HepG2 (cell line): ENCODE measurements around the gene YPEL3. TPM values are rescaled to one million over a fixed set of nuclear protein-coding genes. Genes with fewer than 3 reads are reported as not detected.

ENCODE experiments used
- BRD4 ChIP-seq: sonication (generic); formaldehyde crosslinking; IDR thresholded peaks from 2 replicates; pipeline ENCODE4 v1.4.0; 2020; ENCODE audit warnings: missing genetic modification reagents
- CHD4 ChIP-seq: fragments of 200-600 bp; sonication (generic); IDR thresholded peaks from 2 replicates; pipeline ENCODE4 v1.7.0; 2017; ENCODE audit warnings: mild to moderate bottlenecking, low read length, borderline replicate concordance
- DMAP1 ChIP-seq: IDR thresholded peaks from 2 replicates; pipeline ENCODE4 v1.6.1; 2016
- DRAP1 ChIP-seq: IDR thresholded peaks from 2 replicates; pipeline ENCODE4 v1.6.1; 2016; ENCODE audit warnings: missing genetic modification reagents, missing compliant biosample characterization
- MATR3 ChIP-seq: sonication (generic); formaldehyde crosslinking; IDR thresholded peaks from 2 replicates; pipeline ENCODE4 v1.4.0; 2020; ENCODE audit warnings: missing genetic modification reagents
- RELA ChIP-seq: sonication (generic); formaldehyde crosslinking; IDR thresholded peaks from 2 replicates; pipeline ENCODE4 v1.4.0; 2020; ENCODE audit warnings: missing genetic modification reagents
- TEF ChIP-seq: sonication (generic); formaldehyde crosslinking; IDR thresholded peaks from 2 replicates; pipeline ENCODE4 v1.5.0; 2020; ENCODE audit warnings: missing genetic modification reagents
- ZBTB7B ChIP-seq: sonication (generic); formaldehyde crosslinking; IDR thresholded peaks from 2 replicates; pipeline ENCODE4 v1.4.0; 2020; ENCODE audit warnings: missing genetic modification reagents
- ZNF121 ChIP-seq: sonication (generic); formaldehyde crosslinking; IDR thresholded peaks from 2 replicates; pipeline ENCODE4 v1.5.0; 2020; ENCODE audit warnings: mild to moderate bottlenecking, missing genetic modification reagents
- ZNF263 ChIP-seq: sonication (generic); formaldehyde crosslinking; IDR thresholded peaks from 2 replicates; pipeline ENCODE4 v1.4.0; 2020; ENCODE audit warnings: missing genetic modification reagents
- ZNF329 ChIP-seq: sonication (generic); formaldehyde crosslinking; IDR thresholded peaks from 2 replicates; pipeline ENCODE4 v1.9.0; 2021; ENCODE audit warnings: low read depth, mild to moderate bottlenecking, missing genetic modification reagents
- ZNF333 ChIP-seq: sonication (generic); formaldehyde crosslinking; IDR thresholded peaks from 2 replicates; pipeline ENCODE4 v1.4.0; 2020; ENCODE audit warnings: mild to moderate bottlenecking, missing genetic modification reagents, borderline replicate concordance
- ZNF543 ChIP-seq: sonication (generic); formaldehyde crosslinking; IDR thresholded peaks from 2 replicates; pipeline ENCODE4 v1.4.0; 2020; ENCODE audit warnings: mild to moderate bottlenecking, missing genetic modification reagents
- ZNF777 ChIP-seq: sonication (generic); formaldehyde crosslinking; IDR thresholded peaks from 2 replicates; pipeline ENCODE4 v1.4.0; 2020; ENCODE audit warnings: missing genetic modification reagents
- polyA plus RNA-seq, 8 experiments: library from polyadenylated mRNA; depleted of rRNA in 3 of 8; stranded (reverse) in 7 of 8; unstranded in 1 of 8; fragments of >200 nt; fragmentation: Illumina TruSeq in 4 of 8; extraction: Trizol in 4 of 8; gene quantifications; 2 replicates each; pipeline versions ENCODE4 v1.2.1 to v1.2.3, GENCODE V29; 2011 to 2016; ENCODE audit warnings: low read depth in 4 of 8, missing spikeins in 1 of 8, mixed read lengths in 1 of 8; ENCODE audit not compliant: insufficient read depth in 1 of 8
- total RNA-seq, 5 experiments: library from RNA; depleted of rRNA; stranded (reverse); fragments of >200 nt; fragmentation: Illumina TruSeq; extraction: Trizol; gene quantifications; 2 replicates each; pipeline ENCODE4 v1.2.3, GENCODE V29; 2016; ENCODE audit warnings: low read depth in 1 of 5
- TF ChIP-seq, protein P1 (sequence below): IDR thresholded peaks from 2 replicates; pipeline ENCODE4 v1.6.1; 2016; ENCODE audit warnings: low read depth, missing genetic modification reagents, missing compliant biosample characterization
- TF ChIP-seq, protein P2 (sequence below): sonication (generic); formaldehyde crosslinking; IDR thresholded peaks from 2 replicates; pipeline ENCODE4 v1.5.0; 2020; ENCODE audit warnings: missing genetic modification reagents, mild to moderate bottlenecking, borderline replicate concordance
- TF ChIP-seq, protein P3 (sequence below): sonication (generic); formaldehyde crosslinking; IDR thresholded peaks from 2 replicates; pipeline ENCODE4 v1.5.0; 2020; ENCODE audit warnings: mild to moderate bottlenecking, missing genetic modification reagents, borderline replicate concordance
- TF ChIP-seq, protein P4 (sequence below): sonication (generic); formaldehyde crosslinking; IDR thresholded peaks from 2 replicates; pipeline ENCODE4 v1.5.1; 2020; ENCODE audit warnings: missing genetic modification reagents, mild to moderate bottlenecking, borderline replicate concordance

Gene YPEL3
- total and polyA plus RNA-seq, 2 of the 13 experiments (the other 11 are each of a cell fraction or from before 2014, with no cell fraction given): 5.4 to 47.0 TPM

DNA sequence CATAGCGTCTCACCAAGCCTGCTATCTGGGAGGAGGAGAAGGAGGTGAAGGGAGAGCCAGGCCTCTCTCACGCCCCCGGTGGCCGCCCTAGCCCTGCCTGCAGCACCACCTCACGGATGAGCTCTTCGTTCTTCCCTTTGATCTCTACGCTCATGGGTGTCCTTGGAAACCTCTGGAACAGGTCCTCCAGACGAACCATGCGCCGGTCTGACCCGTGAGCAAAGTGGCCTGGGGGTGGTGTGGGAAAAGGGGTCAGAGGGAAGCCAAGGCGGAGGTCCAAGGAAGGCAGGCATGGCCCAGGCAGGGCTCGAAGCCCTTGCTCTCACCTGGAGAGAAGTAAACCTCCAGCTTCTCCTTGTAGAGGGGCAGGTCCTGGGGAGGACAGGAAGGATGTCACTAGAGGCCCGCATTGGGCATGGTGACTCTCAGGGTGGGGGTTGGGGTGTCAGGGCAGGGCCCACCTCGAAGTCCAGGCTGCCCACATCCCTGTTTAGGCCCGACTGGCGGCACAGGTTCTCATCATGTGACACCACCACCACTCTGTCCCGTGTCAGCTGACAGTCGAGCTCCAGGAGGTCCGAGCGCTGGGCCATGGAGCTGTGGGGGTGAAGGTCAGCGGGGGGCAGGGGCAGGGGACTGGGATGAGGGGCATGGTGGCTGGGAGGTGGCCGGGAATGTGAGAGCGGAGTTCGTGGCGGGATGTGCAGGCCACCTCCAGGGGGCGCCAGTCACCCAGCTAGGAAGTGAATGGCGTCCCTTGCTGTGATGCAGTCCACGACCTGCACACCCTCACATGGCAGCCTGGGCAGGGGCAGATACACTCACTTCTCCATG, 16.4 kb upstream of the YPEL3 start (continued):
- TF ChIP-seq, protein P1, sequence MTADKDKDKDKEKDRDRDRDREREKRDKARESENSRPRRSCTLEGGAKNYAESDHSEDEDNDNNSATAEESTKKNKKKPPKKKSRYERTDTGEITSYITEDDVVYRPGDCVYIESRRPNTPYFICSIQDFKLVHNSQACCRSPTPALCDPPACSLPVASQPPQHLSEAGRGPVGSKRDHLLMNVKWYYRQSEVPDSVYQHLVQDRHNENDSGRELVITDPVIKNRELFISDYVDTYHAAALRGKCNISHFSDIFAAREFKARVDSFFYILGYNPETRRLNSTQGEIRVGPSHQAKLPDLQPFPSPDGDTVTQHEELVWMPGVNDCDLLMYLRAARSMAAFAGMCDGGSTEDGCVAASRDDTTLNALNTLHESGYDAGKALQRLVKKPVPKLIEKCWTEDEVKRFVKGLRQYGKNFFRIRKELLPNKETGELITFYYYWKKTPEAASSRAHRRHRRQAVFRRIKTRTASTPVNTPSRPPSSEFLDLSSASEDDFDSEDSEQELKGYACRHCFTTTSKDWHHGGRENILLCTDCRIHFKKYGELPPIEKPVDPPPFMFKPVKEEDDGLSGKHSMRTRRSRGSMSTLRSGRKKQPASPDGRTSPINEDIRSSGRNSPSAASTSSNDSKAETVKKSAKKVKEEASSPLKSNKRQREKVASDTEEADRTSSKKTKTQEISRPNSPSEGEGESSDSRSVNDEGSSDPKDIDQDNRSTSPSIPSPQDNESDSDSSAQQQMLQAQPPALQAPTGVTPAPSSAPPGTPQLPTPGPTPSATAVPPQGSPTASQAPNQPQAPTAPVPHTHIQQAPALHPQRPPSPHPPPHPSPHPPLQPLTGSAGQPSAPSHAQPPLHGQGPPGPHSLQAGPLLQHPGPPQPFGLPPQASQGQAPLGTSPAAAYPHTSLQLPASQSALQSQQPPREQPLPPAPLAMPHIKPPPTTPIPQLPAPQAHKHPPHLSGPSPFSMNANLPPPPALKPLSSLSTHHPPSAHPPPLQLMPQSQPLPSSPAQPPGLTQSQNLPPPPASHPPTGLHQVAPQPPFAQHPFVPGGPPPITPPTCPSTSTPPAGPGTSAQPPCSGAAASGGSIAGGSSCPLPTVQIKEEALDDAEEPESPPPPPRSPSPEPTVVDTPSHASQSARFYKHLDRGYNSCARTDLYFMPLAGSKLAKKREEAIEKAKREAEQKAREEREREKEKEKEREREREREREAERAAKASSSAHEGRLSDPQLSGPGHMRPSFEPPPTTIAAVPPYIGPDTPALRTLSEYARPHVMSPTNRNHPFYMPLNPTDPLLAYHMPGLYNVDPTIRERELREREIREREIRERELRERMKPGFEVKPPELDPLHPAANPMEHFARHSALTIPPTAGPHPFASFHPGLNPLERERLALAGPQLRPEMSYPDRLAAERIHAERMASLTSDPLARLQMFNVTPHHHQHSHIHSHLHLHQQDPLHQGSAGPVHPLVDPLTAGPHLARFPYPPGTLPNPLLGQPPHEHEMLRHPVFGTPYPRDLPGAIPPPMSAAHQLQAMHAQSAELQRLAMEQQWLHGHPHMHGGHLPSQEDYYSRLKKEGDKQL (CRISPR knock-in tag): 0 out of 2 replicates have a peak, but pooled peaks have one; percentile 19
- TF ChIP-seq ZNF263 (CRISPR knock-in tag) (peak; percentile 82), DRAP1 (peak; percentile 28; the same call in 1 of the 2 replicates), ZNF121 (CRISPR knock-in tag) (peak; percentile 77; the same call in 1 of the 2 replicates), BRD4 (peak; percentile 73), MATR3 (no peak), ZBTB7B (CRISPR knock-in tag) (peak; percentile 72), RELA (CRISPR knock-in tag) (no peak), ZNF333 (CRISPR knock-in tag) (peak; percentile 97), DMAP1 (CRISPR knock-in tag) (peak; percentile 66), ZNF543 (peak; percentile 46; the same call in 1 of the 2 replicates), TEF (CRISPR knock-in tag) (no peak), CHD4 (no peak), ZNF777 (CRISPR knock-in tag) (peak; percentile 48; the same call in 1 of the 2 replicates), ZNF329 (CRISPR knock-in tag) (no peak)
- TF ChIP-seq, protein P2, sequence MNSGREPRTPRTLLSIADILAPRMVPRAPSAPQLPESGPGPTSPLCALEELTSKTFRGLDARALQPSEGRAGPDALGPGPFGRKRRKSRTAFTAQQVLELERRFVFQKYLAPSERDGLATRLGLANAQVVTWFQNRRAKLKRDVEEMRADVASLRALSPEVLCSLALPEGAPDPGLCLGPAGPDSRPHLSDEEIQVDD (CRISPR knock-in tag): peak; percentile 84; the same call in 1 of the 2 replicates
- TF ChIP-seq, protein P3, sequence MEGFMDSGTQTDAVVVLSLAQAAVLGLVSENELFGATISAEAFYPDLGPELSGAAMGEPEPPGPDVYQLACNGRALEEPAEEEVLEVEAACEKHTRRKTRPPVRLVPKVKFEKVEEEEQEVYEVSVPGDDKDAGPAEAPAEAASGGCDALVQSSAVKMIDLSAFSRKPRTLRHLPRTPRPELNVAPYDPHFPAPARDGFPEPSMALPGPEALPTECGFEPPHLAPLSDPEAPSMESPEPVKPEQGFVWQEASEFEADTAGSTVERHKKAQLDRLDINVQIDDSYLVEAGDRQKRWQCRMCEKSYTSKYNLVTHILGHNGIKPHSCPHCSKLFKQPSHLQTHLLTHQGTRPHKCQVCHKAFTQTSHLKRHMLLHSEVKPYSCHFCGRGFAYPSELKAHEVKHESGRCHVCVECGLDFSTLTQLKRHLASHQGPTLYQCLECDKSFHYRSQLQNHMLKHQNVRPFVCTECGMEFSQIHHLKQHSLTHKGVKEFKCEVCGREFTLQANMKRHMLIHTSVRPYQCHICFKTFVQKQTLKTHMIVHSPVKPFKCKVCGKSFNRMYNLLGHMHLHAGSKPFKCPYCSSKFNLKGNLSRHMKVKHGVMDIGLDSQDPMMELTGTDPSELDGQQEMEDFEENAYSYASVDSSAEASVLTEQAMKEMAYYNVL (CRISPR knock-in tag): peak; percentile 70; the same call in 1 of the 2 replicates
- TF ChIP-seq, protein P4, sequence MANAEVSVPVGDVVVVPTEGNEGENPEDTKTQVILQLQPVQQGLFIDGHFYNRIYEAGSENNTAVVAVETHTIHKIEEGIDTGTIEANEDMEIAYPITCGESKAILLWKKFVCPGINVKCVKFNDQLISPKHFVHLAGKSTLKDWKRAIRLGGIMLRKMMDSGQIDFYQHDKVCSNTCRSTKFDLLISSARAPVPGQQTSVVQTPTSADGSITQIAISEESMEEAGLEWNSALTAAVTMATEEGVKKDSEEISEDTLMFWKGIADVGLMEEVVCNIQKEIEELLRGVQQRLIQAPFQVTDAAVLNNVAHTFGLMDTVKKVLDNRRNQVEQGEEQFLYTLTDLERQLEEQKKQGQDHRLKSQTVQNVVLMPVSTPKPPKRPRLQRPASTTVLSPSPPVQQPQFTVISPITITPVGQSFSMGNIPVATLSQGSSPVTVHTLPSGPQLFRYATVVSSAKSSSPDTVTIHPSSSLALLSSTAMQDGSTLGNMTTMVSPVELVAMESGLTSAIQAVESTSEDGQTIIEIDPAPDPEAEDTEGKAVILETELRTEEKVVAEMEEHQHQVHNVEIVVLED (CRISPR knock-in tag): 0 out of 2 replicates have a peak, but pooled peaks have one; percentile 38
